ENCODE measurements around the gene SPINK9. TPM values are rescaled to one million over a fixed set of nuclear protein-coding genes. Genes with fewer than 3 reads are reported as not detected.

The SPINK9 gene
- total RNA-seq, 1 donor from 2014 or later, result not detected

- no peak for DNase-seq (ENCODE audit: low read depth)
- peak; percentile 71 for FAIRE-seq
- peak overlapping the region; percentile 96 for H3K27ac Mint-ChIP-seq (ENCODE audit: unreplicated experiment)
- TF ChIP-seq EZH2 (IDR thresholded peaks at IDR 0.05; ENCODE audit: insufficient read depth, low read length) (no peak), CTCF (IDR thresholded peaks at IDR 0.05; ENCODE audit: insufficient read depth, low read depth, low read length) (no peak)
- peaks cover 29% of the 10 kb centered on the region for H3K4me1 Mint-ChIP-seq (ENCODE audit: low read depth, unreplicated experiment)
- peaks cover 2% of the 10 kb centered on the region for H3K36me3 Mint-ChIP-seq (ENCODE audit: low read depth, unreplicated experiment)
- peak overlapping the region; percentile 92 for H3K4me2 ChIP-seq (ENCODE audit: low read length)
- H3K27me3 ChIP-seq (ENCODE audit: insufficient read depth, low read length), result no peaks in the 10 kb centered on the region
- H3K36me3 ChIP-seq (ENCODE audit: insufficient read depth, low read length), result peaks cover 2% of the 10 kb centered on the region
- peaks cover 22% of the 10 kb centered on the region for H4K20me1 ChIP-seq (ENCODE audit: insufficient read depth, low read length)
- no peaks in the 10 kb centered on the region for H3K9me3 ChIP-seq (ENCODE audit: insufficient read depth, low read depth, low read length)
- no peaks in the 10 kb centered on the region for H3K9me3 Mint-ChIP-seq (ENCODE audit: unreplicated experiment)
- peak overlapping the region; percentile 90 for H3K4me3 ChIP-seq (ENCODE audit: insufficient read depth, low read depth, low read length)
- H3K79me2 ChIP-seq (ENCODE audit: insufficient read depth, low read length), result peaks cover 53% of the 10 kb centered on the region
- no peaks in the 10 kb centered on the region for H3K27me3 Mint-ChIP-seq (ENCODE audit: low read depth, unreplicated experiment)
- H2AFZ ChIP-seq (ENCODE audit: low read depth, low read length), result peak overlapping the region; percentile 79
- H3K27ac ChIP-seq (ENCODE audit: low read depth, low read length), result peak overlapping the region; percentile 92
- peaks cover 23% of the 10 kb centered on the region for H3K4me1 ChIP-seq (ENCODE audit: insufficient read depth, low read length)
- peak overlapping the region; percentile 95 for H3K9ac ChIP-seq (ENCODE audit: low read length)
- H3K4me3 Mint-ChIP-seq (ENCODE audit: unreplicated experiment), result peak overlapping the region; percentile 94
Measured at GRCh38 chr5:148384380-148384737, 49.0 kb downstream of the SPINK9 start.

DNA sequence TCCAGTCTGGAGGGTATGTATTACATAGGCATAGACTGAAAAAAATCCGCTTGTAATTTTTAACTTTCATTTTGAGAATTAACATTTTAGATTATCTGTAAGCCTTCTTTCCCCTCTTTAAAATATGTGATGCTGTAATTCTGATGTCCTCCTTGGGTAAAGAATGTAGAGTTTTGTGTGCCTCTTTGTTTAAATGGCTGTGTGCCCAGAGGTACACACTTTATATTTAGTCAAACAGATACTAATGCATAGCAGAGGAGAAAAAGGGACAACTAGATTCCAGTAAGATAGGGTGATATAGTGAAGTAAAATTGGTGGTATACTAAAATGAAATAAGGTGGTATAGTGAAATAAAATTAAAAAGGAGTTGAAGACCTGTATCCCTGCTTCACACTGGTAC lies 49.7 kb downstream of the SPINK9 start:
- DNase-seq (ENCODE audit: low read depth) (no peak), FAIRE-seq (no peak)
- no peak for TF ChIP-seq CTCF (IDR thresholded peaks at IDR 0.05; ENCODE audit: insufficient read depth, low read depth, low read length)
- no peak for TF ChIP-seq EZH2 (IDR thresholded peaks at IDR 0.05; ENCODE audit: insufficient read depth, low read length)
- H3K4me2 ChIP-seq (ENCODE audit: low read length), result peak overlapping the region; percentile 92
- peak overlapping the region; percentile 94 for H3K4me3 Mint-ChIP-seq (ENCODE audit: unreplicated experiment)
- no peaks in the 10 kb centered on the region for H3K9me3 Mint-ChIP-seq (ENCODE audit: unreplicated experiment)
- H3K27ac Mint-ChIP-seq (ENCODE audit: unreplicated experiment), result peak overlapping the region; percentile 96
- H4K20me1 ChIP-seq (ENCODE audit: insufficient read depth, low read length), result peaks cover 28% of the 10 kb centered on the region
- H2AFZ ChIP-seq (ENCODE audit: low read depth, low read length), result no peak overlapping the region
- peaks cover 2% of the 10 kb centered on the region for H3K36me3 ChIP-seq (ENCODE audit: insufficient read depth, low read length)
- H3K4me3 ChIP-seq (ENCODE audit: insufficient read depth, low read depth, low read length), result peak overlapping the region; percentile 90
- no peaks in the 10 kb centered on the region for H3K27me3 Mint-ChIP-seq (ENCODE audit: low read depth, unreplicated experiment)
- H3K27ac ChIP-seq (ENCODE audit: low read depth, low read length), result no peak overlapping the region
- H3K79me2 ChIP-seq (ENCODE audit: insufficient read depth, low read length), result peaks cover 61% of the 10 kb centered on the region
- no peaks in the 10 kb centered on the region for H3K27me3 ChIP-seq (ENCODE audit: insufficient read depth, low read length)
- peaks cover 2% of the 10 kb centered on the region for H3K36me3 Mint-ChIP-seq (ENCODE audit: low read depth, unreplicated experiment)
- H3K9ac ChIP-seq (ENCODE audit: low read length), result no peak overlapping the region
- H3K4me1 Mint-ChIP-seq (ENCODE audit: low read depth, unreplicated experiment), result peaks cover 29% of the 10 kb centered on the region
- H3K9me3 ChIP-seq (ENCODE audit: insufficient read depth, low read depth, low read length), result no peaks in the 10 kb centered on the region
- H3K4me1 ChIP-seq (ENCODE audit: insufficient read depth, low read length), result peaks cover 23% of the 10 kb centered on the region

- TF ChIP-seq EZH2 (IDR thresholded peaks at IDR 0.05; ENCODE audit: insufficient read depth, low read length), result no peak
- TF ChIP-seq CTCF (IDR thresholded peaks at IDR 0.05; ENCODE audit: insufficient read depth, low read depth, low read length), result no peak
- Histone ChIP-seq H3K4me3 (ENCODE audit: insufficient read depth, low read depth, low read length) (no peak overlapping the region), H3K4me1 (ENCODE audit: insufficient read depth, low read length) (peaks cover 23% of the 10 kb centered on the region), H3K27me3 (ENCODE audit: insufficient read depth, low read length) (no peaks in the 10 kb centered on the region), H4K20me1 (ENCODE audit: insufficient read depth, low read length) (peaks cover 37% of the 10 kb centered on the region), H3K79me2 (ENCODE audit: insufficient read depth, low read length) (peaks cover 70% of the 10 kb centered on the region), H3K36me3 (ENCODE audit: insufficient read depth, low read length) (peaks cover 2% of the 10 kb centered on the region), H3K9me3 (ENCODE audit: insufficient read depth, low read depth, low read length) (no peaks in the 10 kb centered on the region), H3K9ac (ENCODE audit: low read length) (no peak overlapping the region), H3K4me2 (ENCODE audit: low read length) (peak overlapping the region; percentile 92), H2AFZ (ENCODE audit: low read depth, low read length) (no peak overlapping the region), H3K27ac (ENCODE audit: low read depth, low read length) (no peak overlapping the region)
- peaks cover 29% of the 10 kb centered on the region for H3K4me1 Mint-ChIP-seq (ENCODE audit: low read depth, unreplicated experiment)
- H3K4me3 Mint-ChIP-seq (ENCODE audit: unreplicated experiment), result no peak overlapping the region
- no peak for DNase-seq (ENCODE audit: low read depth)
- no peak overlapping the region for H3K27ac Mint-ChIP-seq (ENCODE audit: unreplicated experiment)
- H3K9me3 Mint-ChIP-seq (ENCODE audit: unreplicated experiment), result no peaks in the 10 kb centered on the region
- peaks cover 2% of the 10 kb centered on the region for H3K36me3 Mint-ChIP-seq (ENCODE audit: low read depth, unreplicated experiment)
- no peaks in the 10 kb centered on the region for H3K27me3 Mint-ChIP-seq (ENCODE audit: low read depth, unreplicated experiment)
- FAIRE-seq, result no peak
Measured at GRCh38 chr5:148386041-148386440, 50.7 kb downstream of the SPINK9 start.
